ENCODE results near the gene ACSL3. TPM values are rescaled to one million over a fixed set of nuclear protein-coding genes. Genes with fewer than 3 reads are reported as not detected.
A peak's percentile ranks its signal among the peaks of the same experiment; 100 is the strongest.

ACSL3 gene
- 100 to 1,000 TPM in 2 of 8 experiments, 10 to 100 TPM in 6; 55.0 to 253 (median 94.8) TPM for total RNA-seq

DNA sequence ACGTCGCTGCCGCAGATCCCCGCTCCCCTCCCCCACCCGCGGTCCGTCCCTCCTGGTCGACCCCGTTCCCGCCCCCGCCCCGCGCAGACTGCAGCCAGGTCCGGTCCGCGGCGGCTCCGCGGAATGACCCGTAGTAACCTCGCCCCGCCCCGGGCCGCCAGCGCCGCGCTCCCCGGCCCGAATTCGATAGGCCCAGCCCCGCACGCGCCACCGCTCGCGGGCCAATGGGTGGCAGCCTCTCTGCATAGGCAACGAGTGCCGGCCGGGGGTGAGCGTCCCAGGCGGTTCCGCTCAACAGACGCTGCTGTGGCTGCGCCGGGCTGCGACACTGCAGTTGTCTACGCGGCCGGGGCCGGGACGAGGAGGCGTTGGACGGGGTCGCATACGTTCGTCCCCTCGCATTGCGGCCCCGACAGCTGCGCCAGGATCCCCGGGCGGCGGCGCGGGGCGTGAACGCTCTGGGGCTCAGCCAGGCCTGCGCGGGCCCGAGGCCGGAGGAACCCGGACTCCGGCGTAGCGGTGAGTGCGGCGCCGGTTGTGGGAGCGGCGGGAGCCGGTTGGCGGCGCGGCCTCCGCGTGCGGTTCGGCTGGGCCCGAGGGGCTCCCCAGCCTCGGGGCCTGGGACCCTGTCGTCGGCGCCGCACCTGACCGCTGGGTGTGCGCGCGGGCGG, at the start of gene ACSL3:
ACSL3 (plus strand) TSS at position 297 of the 671 bp plus-strand sequence. CDS start 47,737 bp downstream, outside the sequence.
- Histone ChIP-seq H3K27ac (peak within 1 kb of the TSS; percentile 91 to 94), H3K4me1 (replicated peaks in 1 of 2) (peaks cover 14 to 32% of the 10 kb centered on the region in 2 donors), H3K4me3 (peak within 1 kb of the TSS; percentile 58 to 91 (median 84))
- in situ Hi-C loops (cut with MboI; ENCODE audit: low pct_unique_long_range_greater_than_20kb in 2 of 9, low sequenced_read_pairs in 9 of 9, unreplicated experiment in 9 of 9) = no loop called here
- no CpG with 5 or more reads among the region's 99 CpGs for WGBS, 10 experiments
- peak; percentile 89 to 97 (median 96) for ATAC-seq (replicated peaks in 6 of 8)

DNA sequence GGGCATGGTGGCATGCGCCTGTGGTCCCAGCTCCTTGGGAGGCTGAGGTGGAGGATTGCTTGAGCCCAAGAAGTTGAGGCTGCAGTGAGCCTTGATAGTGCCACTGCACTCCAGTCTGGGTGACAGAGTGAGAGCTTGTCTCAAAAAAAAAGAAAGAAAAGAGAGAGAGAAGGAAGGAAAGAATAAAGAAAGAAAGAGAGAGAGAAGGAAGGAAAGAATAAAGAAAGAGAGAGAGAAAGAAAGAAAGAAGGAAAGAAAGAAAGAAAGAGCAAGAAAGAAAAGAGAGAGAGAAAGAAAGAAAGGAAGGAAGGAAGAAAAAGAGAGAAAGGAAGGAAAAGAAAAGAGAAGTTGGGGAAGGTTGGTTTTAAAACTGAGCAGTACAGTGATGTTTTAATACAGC, 49.0 kb upstream of the ACSL3 start:
- in situ Hi-C loops (cut with MboI; ENCODE audit: low pct_unique_long_range_greater_than_20kb in 2 of 9, low sequenced_read_pairs in 9 of 9, unreplicated experiment in 9 of 9) = no loop called here
- Histone ChIP-seq H3K4me1 (replicated peaks in 1 of 2) (peaks cover 4 to 5% of the 10 kb centered on the region in 2 donors), H3K27ac (no peak overlapping the region), H3K4me3 (no peak overlapping the region)
- ATAC-seq (replicated peaks in 6 of 8) = no peak
- WGBS, 10 experiments = 89 to 100% (median 100%) methylated on average over 1 of the region's 1 CpG; no CpG with 5 or more reads in 4 of the 10 experiments

DNA sequence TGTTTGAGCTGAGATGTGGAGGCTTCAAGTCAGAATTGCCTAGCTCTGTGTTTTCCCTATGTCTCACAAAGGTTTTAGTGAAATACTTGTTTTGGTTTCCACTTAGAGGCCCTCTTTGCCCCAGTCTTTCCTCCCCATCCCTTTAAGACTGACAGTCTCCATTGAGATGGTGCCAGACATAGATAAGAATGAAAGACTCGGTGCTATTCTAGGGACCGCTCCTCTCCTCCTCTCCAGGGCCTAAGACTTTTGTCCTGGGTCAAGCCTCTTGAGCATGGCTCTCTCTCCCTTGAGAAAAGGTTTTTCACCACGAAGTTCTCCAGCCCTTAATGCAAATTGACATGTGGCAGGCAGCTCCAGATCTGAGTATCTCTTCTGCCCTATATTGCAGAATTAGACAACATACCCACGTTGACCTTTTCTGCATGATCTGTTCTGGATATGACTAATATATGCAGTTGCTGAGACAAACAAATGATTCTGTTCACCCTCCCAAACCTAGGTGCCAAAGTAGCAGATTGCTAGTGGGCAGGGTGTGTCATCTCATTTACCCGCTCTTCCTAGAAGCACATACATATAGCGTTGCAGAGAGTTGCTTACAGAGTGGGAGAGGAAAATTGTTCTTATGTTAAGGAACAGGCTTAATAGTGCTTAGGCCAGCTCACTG, 47.5 kb upstream of the ACSL3 start:
- no peak overlapping the region for H3K4me3 ChIP-seq
- H3K27ac ChIP-seq = no peak overlapping the region
- no peaks in the 10 kb centered on the region for H3K4me1 ChIP-seq (replicated peaks in 1 of 2)
- in situ Hi-C loops (cut with MboI; ENCODE audit: low pct_unique_long_range_greater_than_20kb in 2 of 9, low sequenced_read_pairs in 9 of 9, unreplicated experiment in 9 of 9) = no loop called here
- WGBS, 10 experiments = 0 to 83% (median 69%) methylated on average over 1 to 6 of the region's 6 CpGs; no CpG with 5 or more reads in 1 of the 10 experiments
- peak in 5 of 8 experiments; percentile 15 to 98 (median 96) for ATAC-seq (replicated peaks in 6 of 8)

DNA sequence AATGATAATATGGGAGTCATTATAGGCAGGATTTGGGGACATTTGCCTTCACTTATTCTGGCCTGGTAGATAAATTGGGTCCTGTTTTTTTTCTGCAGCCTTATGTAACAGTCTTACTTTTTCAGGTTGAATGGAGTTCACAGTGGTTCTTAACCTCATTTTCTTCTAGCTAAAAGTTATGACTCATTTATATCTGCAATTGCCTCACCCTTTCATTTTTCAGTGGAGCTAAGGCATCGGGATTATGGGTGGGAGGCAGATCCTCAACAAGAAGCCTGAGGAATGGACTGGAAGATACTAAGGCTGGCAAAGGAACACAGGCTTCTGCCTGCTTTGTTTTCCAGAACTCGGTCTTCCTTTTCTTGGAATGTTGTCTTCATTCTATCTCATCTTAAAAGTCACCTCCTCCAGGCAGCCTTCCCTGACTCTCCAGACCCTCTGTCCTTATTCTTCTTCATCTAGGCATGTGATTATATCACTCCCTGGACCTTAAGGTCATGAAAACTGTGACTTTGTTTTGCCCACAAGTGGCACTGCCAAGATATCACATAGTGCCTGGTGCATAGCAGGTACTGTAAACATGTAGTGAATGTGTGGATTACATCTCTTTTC, 41.0 kb upstream of the ACSL3 start:
- no peaks in the 10 kb centered on the region for H3K4me1 ChIP-seq (replicated peaks in 1 of 2)
- WGBS, 10 experiments = 0 to 100% (median 80%) methylated on average over 1 to 2 of the region's 2 CpGs; no CpG with 5 or more reads in 1 of the 10 experiments
- peak in 3 of 8 experiments; percentile 23 to 90 (median 75) for ATAC-seq (replicated peaks in 6 of 8)

DNA sequence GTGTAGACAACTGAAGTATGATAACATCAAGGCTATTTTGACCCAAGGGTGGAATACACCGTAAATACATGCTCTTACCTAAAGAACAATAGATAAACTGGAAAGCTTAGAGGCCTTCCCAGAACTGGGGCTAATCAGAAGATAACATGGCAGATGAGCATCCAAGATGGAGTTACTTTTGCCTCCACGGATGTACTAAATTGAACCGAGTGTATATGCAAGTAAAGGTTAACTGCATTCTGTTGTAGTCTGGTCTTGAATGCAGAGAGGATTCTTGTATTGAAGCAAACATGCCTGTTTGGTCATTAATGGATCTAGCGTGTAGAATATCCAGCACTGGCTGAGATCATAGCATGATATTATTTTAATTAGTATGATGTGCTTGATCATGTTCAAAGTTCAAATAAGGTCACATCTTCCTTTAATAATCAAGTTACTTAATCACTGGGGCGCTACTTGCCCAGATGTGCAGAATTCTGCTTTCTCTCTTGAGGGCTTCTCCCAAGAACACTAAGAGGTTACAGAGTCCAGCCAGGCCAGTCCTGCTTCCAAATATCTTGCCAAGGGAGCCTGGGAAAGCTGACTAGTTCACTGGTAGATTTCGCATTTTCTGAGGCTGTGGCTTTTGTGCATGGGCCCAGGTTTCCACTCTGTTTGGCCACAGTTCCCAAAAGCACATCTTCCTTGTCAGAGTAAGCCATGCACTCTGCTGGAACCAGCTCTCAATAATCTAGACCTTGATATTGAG, 37.5 kb upstream of the ACSL3 start:
- Histone ChIP-seq H3K4me3 (no peak overlapping the region), H3K27ac (no peak overlapping the region), H3K4me1 (replicated peaks in 1 of 2) (no peaks in the 10 kb centered on the region)
- no peak for ATAC-seq (replicated peaks in 6 of 8)
- in situ Hi-C loops (cut with MboI; ENCODE audit: low pct_unique_long_range_greater_than_20kb in 2 of 9, low sequenced_read_pairs in 9 of 9, unreplicated experiment in 9 of 9) = no loop called here
- 36 to 100% (median 93%) methylated on average over 2 to 5 of the region's 6 CpGs; no CpG with 5 or more reads in 2 of the 10 experiments for WGBS, 10 experiments

More for the DNA sequence above, 41.0 kb upstream of the ACSL3 start:
- Histone ChIP-seq H3K27ac (no peak overlapping the region), H3K4me3 (no peak overlapping the region)
- in situ Hi-C loops (cut with MboI; ENCODE audit: low pct_unique_long_range_greater_than_20kb in 2 of 9, low sequenced_read_pairs in 9 of 9, unreplicated experiment in 9 of 9) = no loop called here

DNA sequence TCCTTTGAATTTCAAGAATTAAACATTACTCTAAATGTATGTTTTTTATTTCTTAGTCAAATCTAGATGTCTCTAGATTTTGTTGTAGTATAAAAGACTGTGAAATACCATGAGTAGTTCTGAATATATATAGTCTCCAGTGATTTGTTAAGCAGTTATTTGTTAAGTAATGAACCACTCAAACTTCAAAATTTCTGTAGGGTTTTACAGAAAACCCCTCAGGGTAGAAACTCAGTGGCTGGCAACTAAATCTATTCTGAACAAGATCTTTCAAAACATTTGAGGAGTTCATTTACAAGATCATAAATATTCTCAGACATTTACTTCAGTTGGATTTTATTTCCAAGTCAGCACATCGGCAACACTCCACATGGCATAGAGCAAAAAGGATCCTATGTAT, 35.8 kb upstream of the ACSL3 start:
- Histone ChIP-seq H3K4me1 (replicated peaks in 1 of 2) (no peaks in the 10 kb centered on the region), H3K4me3 (no peak overlapping the region), H3K27ac (no peak overlapping the region)
- WGBS, 10 experiments = 11 to 100% (median 85%) methylated on average over 1 of the region's 1 CpG; no CpG with 5 or more reads in 2 of the 10 experiments
- in situ Hi-C loops (cut with MboI; ENCODE audit: low pct_unique_long_range_greater_than_20kb in 2 of 9, low sequenced_read_pairs in 9 of 9, unreplicated experiment in 9 of 9) = no loop called here
- ATAC-seq (replicated peaks in 6 of 8) = peak in 2 of 8 experiments; percentile 26 to 35

DNA sequence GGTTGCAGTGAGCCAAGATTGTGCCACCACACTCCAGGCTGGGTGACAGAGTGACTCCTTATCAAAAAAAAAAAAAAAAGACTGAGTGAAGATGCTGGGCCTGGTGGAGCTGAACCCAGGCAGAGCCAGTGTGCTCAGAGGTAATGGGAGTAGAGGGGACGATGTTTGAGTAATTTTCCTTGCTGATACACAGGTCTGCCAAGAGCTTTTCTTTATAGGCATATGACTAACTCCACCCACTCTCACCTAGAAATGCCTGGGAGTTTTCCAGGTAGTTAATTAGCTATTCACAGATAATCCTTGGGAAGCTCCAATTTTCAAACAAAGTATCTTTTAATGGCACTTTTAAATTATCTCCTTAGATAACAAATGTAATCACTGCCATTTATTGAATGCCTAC, 33.4 kb upstream of the ACSL3 start:
- WGBS, 10 experiments = 80 to 100% (median 100%) methylated on average over 1 of the region's 1 CpG; no CpG with 5 or more reads in 6 of the 10 experiments
- in situ Hi-C loops (cut with MboI; ENCODE audit: low pct_unique_long_range_greater_than_20kb in 2 of 9, low sequenced_read_pairs in 9 of 9, unreplicated experiment in 9 of 9) = no loop called here
- no peak for ATAC-seq (replicated peaks in 6 of 8)
- H3K27ac ChIP-seq = no peak overlapping the region
- H3K4me3 ChIP-seq = no peak overlapping the region
- no peaks in the 10 kb centered on the region for H3K4me1 ChIP-seq (replicated peaks in 1 of 2)

DNA sequence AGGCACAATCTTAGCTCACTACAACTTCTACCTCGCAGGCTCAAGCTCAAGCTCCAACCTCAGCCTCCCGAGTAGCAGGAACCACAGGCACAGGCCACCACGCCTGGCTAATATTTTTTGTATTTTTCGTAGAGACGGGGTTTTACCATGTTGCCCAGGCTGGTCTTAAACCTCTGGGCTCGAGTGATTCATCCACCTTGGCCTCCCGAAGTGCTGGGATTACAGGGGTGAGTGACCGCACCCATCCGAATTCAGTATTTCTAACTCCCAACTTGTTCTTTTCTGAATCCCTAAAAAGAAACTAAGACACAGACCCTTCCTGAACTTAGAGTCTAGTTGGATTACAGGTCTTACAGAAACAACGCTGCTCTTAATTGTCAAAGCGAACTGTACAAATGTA, 32.3 kb upstream of the ACSL3 start:
- in situ Hi-C loops (cut with MboI; ENCODE audit: low pct_unique_long_range_greater_than_20kb in 2 of 9, low sequenced_read_pairs in 9 of 9, unreplicated experiment in 9 of 9) = no loop called here
- 80 to 100% (median 89%) methylated on average over 1 to 10 of the region's 11 CpGs; no CpG with 5 or more reads in 1 of the 10 experiments for WGBS, 10 experiments
- Histone ChIP-seq H3K4me1 (replicated peaks in 1 of 2) (no peaks in the 10 kb centered on the region), H3K27ac (no peak overlapping the region), H3K4me3 (no peak overlapping the region)
- ATAC-seq (replicated peaks in 6 of 8) = no peak

DNA sequence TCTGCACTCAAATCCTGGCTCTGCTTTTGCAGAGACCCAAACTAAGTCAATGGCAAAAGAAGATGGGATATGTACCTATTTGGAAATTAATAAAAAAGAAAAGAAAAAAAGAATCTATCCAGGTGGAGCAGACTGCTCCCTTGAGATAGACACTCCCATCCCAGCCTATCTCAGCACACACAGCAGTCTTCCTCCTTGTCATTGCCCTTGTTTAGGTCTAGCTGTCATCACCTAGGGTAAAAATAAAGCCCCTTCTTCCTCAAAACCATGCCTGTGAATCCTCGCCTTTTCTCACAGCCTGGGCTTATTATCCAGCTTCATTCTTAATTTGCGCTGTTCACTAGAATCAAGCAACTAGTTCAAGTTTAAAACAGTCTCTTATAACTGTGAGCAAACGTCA, 30.7 kb upstream of the ACSL3 start:
- in situ Hi-C loops (cut with MboI; ENCODE audit: low pct_unique_long_range_greater_than_20kb in 2 of 9, low sequenced_read_pairs in 9 of 9, unreplicated experiment in 9 of 9) = no loop called here

DNA sequence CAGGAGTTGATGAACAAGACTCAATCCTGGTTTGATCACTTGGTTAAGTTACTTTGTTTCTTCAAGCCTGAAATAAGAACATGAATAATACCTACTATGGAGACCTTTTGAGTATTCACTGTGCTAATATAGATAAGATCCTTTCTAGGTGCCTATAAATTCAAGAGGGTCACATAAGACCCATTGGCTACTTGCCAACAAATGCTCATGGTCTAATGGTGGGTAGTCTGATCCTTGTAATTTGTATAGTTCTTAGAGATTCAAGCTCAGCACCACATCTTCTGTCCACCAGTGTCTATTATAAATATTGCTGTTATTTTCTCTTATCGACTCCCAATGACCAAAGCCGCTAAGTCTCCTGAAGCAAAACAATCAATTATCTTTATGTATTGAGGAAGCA, 27.4 kb upstream of the ACSL3 start:
- H3K4me1 ChIP-seq (replicated peaks in 1 of 2) = no peaks in the 10 kb centered on the region
- no peak overlapping the region for H3K27ac ChIP-seq
- no peak for ATAC-seq (replicated peaks in 6 of 8)
- in situ Hi-C loops (cut with MboI; ENCODE audit: low pct_unique_long_range_greater_than_20kb in 2 of 9, low sequenced_read_pairs in 9 of 9, unreplicated experiment in 9 of 9) = no loop called here
- H3K4me3 ChIP-seq = no peak overlapping the region
- WGBS, 10 experiments = 81 to 100% (median 86%) methylated on average over 1 to 2 of the region's 2 CpGs; no CpG with 5 or more reads in 2 of the 10 experiments

More for the DNA sequence above, 30.7 kb upstream of the ACSL3 start:
- Histone ChIP-seq H3K4me1 (replicated peaks in 1 of 2) (no peaks in the 10 kb centered on the region), H3K27ac (no peak overlapping the region), H3K4me3 (no peak overlapping the region)
- no peak for ATAC-seq (replicated peaks in 6 of 8)
- WGBS, 10 experiments = 54 to 100% (median 83%) methylated on average over 1 to 3 of the region's 3 CpGs; no CpG with 5 or more reads in 1 of the 10 experiments

DNA sequence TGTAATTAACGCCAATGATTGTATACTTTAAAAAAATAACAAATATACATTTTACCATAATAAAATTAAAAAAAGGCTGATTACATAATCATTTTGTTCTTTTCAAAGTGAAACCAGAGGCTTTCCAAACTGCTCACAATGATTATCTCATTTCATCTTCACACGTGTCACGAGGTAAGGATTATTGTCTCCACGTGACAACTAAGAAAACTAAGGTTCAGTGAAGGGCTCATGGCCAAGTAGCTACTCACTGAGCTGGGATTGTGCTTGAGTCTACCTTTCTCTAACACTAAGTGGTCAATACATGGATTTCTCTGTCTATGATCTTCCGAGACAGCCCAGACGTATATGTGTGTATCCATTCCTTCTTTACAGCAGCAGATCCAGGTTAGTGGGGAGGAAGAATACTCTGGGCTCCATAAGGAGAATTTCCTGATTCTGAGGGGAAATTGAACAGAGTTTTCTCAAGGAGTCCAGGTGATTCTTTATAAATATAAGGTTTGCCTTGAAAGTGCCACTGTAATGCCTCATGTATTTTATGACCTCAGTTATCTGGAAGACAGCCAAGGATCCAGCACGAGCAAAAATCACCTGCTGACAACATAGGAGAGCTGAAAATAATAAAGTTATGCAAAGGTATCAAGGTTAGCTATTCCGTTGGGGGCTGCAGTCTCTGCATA, 25.6 kb upstream of the ACSL3 start:
- ATAC-seq (replicated peaks in 6 of 8) = no peak
- in situ Hi-C loops (cut with MboI; ENCODE audit: low pct_unique_long_range_greater_than_20kb in 2 of 9, low sequenced_read_pairs in 9 of 9, unreplicated experiment in 9 of 9) = no loop called here
- Histone ChIP-seq H3K4me1 (replicated peaks in 1 of 2) (no peaks in the 10 kb centered on the region), H3K27ac (no peak overlapping the region), H3K4me3 (no peak overlapping the region)
- WGBS, 10 experiments = 50 to 90% (median 73%) methylated on average over 1 to 8 of the region's 8 CpGs

DNA sequence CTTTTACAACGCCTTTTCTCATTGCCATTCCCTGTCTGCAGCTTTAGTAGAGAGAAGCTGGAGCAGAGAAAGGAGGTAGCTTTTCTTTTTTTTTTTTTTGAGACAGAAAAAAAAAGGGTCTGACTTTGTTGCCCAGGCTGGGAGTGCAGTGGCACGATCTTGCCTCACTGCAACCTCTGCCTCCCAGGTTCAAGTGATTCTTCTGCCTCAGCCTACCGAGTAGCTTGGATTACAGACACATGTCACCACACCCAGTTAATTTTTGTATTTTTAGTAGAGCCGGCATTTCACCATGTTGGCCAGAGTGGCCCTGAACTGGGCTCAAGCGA, 25.0 kb upstream of the ACSL3 start:
- in situ Hi-C loops (cut with MboI; ENCODE audit: low pct_unique_long_range_greater_than_20kb in 2 of 9, low sequenced_read_pairs in 9 of 9, unreplicated experiment in 9 of 9) = no loop called here
- no peak overlapping the region for H3K4me3 ChIP-seq
- H3K27ac ChIP-seq = no peak overlapping the region
- H3K4me1 ChIP-seq (replicated peaks in 1 of 2) = no peaks in the 10 kb centered on the region
- WGBS, 10 experiments = 14 to 100% (median 84%) methylated on average over 1 to 4 of the region's 5 CpGs; no CpG with 5 or more reads in 2 of the 10 experiments
- no peak for ATAC-seq (replicated peaks in 6 of 8)
